ENCODE data around the gene FOXD2.

DNA sequence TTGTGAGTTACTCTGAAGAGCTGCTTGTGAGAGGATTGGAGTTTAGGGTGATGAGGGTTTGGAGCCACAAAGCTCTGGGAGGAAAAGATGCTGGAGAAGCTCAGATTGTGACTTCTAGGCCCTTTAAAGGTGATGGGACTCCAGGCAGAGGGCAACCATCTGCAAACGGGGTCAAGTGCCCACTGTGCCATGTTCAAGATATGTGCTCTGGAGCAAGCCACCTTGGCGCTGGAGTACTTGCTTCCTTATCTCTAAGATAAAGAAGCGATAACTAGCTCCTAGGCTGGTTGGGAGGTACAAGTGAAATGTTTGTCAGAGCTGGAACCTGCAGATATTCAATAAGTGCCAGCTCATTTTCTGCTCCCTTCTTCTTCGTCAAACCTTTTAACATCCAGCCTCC is 36.1 kb upstream of the FOXD2 start:
- TF ChIP-seq, protein P1, sequence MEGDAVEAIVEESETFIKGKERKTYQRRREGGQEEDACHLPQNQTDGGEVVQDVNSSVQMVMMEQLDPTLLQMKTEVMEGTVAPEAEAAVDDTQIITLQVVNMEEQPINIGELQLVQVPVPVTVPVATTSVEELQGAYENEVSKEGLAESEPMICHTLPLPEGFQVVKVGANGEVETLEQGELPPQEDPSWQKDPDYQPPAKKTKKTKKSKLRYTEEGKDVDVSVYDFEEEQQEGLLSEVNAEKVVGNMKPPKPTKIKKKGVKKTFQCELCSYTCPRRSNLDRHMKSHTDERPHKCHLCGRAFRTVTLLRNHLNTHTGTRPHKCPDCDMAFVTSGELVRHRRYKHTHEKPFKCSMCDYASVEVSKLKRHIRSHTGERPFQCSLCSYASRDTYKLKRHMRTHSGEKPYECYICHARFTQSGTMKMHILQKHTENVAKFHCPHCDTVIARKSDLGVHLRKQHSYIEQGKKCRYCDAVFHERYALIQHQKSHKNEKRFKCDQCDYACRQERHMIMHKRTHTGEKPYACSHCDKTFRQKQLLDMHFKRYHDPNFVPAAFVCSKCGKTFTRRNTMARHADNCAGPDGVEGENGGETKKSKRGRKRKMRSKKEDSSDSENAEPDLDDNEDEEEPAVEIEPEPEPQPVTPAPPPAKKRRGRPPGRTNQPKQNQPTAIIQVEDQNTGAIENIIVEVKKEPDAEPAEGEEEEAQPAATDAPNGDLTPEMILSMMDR (IDR thresholded peaks at IDR 0.05; ENCODE audit: low read length), result no peak
- no peak for TF ChIP-seq EZH2 (IDR thresholded peaks at IDR 0.05; ENCODE audit: borderline replicate concordance, low read length)
